ENCODE data around the gene EDN1.
"Not testable (repeated sequence)": the region's sequence is repeated elsewhere in the genome, so short reads cannot be mapped to it uniquely, and the experiment has no call there.

EDN1 gene

DNA sequence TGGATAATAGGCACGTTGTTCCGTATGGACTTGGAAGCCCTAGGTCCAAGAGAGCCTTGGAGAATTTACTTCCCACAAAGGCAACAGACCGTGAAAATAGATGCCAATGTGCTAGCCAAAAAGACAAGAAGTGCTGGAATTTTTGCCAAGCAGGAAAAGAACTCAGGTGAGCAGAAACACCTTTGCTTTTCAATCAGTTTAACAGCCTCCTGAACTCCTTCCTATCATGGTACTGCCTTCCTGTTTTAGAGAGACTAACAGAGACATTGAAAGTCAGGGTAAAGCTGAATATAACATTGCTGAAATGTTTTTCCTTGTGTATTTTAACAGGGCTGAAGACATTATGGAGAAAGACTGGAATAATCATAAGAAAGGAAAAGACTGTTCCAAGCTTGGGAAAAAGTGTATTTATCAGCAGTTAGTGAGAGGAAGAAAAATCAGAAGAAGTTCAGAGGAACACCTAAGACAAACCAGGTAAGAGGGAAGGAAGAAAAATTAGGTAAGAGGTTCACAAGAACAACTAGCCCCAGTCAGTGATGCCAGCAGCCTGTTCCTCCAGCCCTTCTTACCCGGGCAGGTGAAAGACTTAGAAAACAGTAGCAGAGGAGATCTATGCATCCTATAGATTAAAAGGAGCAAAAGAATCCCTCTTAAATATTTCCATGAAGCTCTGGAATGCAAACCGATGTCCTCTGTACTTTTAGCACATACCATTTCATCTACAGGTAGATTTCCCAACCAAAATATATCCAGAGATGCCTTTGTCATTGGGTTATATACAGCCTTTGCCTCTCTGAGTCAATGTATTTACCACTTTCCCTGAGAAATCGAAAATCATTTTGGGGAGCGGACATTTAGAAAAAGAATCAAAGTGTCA, 4.0 kb downstream of the EDN1 start:
- no peak for DNase-seq (ENCODE audit: low read depth in 2 of 2, low spot score in 1 of 2)

DNA sequence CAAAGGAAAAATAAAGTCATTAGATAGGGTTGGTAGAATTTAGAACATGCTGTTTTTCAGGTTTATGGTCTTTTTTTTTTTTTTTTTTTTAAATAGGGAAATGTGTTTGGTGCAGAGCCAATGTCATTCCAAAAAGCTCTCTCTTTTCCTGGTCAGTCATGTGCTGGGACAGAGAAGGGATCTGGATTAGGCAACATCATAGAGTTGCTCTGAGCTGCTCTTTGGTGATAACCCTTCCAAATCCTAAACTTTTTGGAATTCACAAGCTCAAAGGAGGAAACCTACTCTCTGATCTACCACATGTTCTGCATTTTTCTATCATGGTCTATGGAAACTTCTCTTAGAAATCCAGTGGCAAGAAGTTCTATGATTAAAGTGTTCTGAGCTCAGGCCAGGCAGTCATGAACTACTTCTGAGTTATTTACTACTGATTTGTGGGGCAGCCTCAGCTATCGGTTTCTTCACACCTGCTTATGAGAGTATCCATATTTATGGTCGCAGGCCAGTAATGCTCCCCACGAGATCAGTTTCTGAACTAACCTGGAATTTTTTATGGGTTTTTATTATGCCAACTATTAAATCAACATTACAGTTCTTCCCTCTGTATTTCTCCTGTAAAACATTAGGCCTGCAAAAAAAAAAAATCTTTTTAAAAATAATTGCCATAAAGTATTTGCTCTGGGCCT, 4.8 kb downstream of the EDN1 start:
- no peak for DNase-seq (ENCODE audit: low read depth in 2 of 2, low spot score in 1 of 2)

DNA sequence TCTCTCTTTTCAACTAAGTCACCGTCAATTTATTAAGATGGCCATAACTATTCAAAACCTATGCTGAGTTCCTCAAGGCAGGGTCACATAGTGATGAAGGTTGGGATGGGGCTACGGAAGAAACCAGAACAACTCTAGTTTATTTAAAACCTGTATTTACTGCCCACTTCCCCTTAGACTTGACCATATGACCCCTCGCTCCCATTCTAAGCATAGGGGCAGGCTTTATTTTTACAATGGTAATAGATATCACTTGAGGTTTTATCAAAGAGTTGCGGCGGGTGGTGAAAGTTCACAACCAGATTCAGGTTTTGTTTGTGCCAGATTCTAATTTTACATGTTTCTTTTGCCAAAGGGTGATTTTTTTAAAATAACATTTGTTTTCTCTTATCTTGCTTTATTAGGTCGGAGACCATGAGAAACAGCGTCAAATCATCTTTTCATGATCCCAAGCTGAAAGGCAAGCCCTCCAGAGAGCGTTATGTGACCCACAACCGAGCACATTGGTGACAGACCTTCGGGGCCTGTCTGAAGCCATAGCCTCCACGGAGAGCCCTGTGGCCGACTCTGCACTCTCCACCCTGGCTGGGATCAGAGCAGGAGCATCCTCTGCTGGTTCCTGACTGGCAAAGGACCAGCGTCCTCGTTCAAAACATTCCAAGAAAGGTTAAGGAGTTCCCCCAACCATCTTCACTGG, 5.5 kb downstream of the EDN1 start:
- no peak for DNase-seq (ENCODE audit: low read depth in 2 of 2, low spot score in 1 of 2)

DNA sequence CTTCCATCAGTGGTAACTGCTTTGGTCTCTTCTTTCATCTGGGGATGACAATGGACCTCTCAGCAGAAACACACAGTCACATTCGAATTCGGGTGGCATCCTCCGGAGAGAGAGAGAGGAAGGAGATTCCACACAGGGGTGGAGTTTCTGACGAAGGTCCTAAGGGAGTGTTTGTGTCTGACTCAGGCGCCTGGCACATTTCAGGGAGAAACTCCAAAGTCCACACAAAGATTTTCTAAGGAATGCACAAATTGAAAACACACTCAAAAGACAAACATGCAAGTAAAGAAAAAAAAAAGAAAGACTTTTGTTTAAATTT, 6.1 kb downstream of the EDN1 start:
- DNase-seq (ENCODE audit: low read depth in 2 of 2, low spot score in 1 of 2) = no peak

DNA sequence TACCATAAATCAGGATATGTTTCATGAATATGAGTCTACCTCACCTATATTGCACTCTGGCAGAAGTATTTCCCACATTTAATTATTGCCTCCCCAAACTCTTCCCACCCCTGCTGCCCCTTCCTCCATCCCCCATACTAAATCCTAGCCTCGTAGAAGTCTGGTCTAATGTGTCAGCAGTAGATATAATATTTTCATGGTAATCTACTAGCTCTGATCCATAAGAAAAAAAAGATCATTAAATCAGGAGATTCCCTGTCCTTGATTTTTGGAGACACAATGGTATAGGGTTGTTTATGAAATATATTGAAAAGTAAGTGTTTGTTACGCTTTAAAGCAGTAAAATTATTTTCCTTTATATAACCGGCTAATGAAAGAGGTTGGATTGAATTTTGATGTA, 6.4 kb downstream of the EDN1 start:
- no peak for DNase-seq (ENCODE audit: low read depth in 2 of 2, low spot score in 1 of 2)

DNA sequence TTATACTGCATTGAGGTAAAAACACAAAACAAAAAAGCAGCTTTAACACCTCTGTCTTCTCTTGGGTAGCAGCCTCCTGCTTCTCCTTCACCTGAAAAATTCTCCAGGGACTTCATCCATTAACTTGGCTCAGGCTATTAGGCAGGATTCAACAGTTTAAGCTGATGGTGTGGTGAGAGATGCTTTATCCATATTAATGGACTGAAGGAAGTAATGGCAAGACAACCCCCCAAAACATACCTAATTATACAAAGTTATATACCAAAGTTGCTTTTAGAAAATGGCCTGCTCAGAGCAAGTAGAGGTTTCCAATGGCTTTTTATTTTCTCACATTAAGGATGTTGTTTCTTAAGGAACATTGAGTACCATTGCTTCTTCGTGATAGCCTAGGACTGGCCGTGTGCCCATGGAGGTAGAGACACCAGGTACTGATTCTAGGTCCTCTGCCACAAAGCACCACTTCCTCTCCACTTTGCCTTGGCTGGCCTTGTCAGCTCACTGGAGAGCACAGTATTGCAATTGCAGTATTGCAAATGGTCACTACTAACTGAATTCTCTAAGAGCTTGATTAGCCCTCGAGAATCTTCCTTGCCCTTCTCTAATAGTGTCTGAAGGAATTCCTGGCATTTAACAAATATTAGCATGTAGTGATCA, 7.3 kb downstream of the EDN1 start:
- no peak for DNase-seq (ENCODE audit: low read depth in 2 of 2, low spot score in 1 of 2)

DNA sequence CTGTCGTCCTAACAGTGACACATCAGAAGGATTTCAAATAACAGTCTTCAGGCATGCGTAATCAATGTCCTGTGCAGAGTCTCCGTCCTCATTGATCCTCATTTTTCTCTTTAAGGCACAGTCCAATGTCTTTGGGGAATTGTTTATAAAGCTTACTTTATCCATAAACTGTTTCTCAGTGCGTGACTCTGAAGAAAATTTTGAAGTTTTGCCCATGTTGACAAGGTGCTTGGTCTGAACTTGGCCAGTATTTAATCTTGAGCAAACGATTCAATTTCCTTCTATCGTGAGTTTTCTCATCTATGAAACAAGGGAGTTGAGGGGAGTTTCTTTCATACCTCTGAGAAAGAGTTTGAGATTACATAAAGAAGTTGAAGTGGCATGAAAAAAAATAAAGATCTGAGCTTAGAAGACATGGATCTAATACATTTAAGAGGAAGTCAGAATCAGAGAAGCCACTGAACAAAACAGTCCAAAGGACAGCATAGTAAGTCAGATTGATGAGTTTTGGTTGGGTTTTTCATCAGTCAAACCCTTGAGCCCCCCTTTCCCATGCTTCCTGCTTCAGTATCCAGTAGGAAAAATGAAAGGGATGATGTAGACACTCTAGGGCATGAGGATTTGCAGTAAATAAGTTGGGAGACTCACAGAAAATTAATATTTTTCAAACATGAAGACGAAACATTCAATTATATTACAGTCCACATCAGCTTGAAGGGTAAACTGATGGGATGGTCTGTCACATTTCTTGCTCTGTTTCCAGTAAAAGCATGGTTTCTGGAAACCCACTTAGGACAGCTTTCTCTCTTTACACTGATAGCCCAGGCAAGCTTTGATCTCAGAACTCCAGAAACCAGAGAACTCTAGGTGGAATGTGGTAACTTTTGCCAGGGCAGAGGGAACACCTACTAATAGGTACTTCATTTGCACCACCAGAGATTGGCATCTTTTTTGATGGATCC, 8.1 kb downstream of the EDN1 start:
- no peak for DNase-seq (ENCODE audit: low read depth in 2 of 2, low spot score in 1 of 2)

DNA sequence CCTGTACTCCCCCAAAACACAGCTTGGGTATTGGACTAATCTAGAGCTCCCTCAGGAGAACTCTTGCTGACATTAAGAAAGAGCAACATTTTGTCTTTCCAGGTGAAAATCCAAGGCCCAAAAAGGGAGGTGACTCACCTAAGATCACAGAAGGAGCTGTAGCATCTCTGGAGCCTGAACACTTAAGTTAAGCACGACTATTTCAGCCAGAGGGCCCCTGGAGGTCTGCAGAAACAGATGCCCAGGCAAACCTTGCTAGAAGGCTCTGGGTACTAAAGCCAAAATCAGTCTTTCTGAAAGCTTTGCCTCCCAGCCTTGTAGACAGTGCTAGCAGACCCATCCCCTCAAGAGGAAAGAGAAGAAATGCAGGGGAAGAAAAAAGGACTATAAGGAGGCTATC, 8.8 kb downstream of the EDN1 start:
- no peak for DNase-seq (ENCODE audit: low read depth in 2 of 2, low spot score in 1 of 2)

DNA sequence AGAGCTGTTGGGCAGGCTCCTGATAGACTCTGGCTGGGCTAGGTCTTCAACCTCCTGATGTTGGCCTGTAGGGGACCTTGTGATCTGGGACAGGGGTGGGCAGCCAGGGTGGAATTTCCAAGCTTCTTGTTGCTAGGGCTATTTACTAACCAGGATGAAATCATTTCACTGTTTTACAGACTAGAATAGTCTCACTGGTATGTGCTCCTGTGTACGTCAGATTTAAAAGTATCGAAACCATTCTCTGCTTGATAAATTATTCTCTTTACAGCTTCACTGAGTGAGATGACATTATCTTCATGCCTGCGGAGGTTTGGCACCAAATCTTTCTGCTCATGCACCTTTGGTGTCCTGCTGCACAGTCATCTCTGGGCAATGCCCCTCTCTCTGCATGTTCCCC, 10.9 kb downstream of the EDN1 start:
- no peak for DNase-seq (ENCODE audit: low read depth in 2 of 2, low spot score in 1 of 2)

DNA sequence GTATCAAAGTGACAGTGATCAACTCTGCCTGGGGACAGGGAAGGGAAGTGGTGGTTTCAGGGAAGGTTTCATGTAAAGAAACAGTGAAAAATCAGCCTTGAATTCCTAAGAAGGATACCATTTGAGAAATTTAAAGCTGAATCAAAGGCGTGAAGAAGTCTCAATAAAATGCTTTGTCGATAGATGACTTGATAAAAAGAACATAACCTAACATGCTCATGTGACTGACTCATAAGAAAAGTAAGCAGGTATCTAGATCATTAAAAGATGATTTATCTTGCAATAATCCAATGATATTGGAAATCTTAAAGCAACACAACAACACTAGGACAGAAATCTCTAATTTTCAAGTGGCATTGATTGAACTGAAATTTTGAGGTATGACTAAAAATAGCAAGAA, 14.3 kb downstream of the EDN1 start:
- DNase-seq (ENCODE audit: low read depth in 2 of 2, low spot score in 1 of 2) = no peak

DNA sequence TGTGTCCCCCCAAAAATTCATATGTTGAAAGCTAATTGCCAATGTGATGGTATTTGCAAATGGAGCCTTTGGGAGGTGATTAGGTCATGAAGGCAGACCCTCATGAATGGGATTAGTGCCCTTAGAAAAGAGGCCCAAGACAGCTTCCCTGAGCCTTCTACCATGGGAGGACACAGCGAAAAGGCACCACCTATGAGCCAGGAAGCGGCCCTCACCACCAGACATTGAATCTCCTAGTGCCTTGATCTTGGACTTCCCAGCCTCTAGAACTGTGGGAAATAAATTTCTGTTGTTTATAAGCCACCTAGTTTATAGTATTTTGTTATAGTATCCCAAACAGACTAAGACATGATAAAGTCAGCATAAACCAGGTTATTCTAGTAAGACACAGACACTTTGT, 18.9 kb downstream of the EDN1 start:
- DNase-seq (ENCODE audit: low read depth in 2 of 2, low spot score in 1 of 2) = no peak

DNA sequence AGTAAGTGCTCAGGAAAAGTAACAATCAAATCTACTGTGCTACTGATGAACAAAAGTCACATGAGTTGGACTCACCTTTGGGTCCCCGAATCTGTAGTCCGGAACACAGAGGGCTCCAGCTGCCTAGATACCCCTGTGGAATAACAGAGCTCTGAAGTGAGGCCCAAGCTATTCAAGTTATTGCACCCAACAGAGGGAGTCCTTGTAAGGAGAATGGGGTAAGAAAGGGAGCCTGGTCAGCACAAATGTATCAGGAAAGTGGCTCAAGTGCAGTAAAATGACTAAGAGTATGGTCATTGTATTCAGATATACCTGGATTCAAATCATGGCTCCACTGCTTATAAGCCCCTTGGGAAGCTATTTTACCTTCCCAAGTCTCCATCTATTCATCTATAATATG, 20.9 kb downstream of the EDN1 start:
- DNase-seq (ENCODE audit: low read depth in 2 of 2, low spot score in 1 of 2) = no peak

DNA sequence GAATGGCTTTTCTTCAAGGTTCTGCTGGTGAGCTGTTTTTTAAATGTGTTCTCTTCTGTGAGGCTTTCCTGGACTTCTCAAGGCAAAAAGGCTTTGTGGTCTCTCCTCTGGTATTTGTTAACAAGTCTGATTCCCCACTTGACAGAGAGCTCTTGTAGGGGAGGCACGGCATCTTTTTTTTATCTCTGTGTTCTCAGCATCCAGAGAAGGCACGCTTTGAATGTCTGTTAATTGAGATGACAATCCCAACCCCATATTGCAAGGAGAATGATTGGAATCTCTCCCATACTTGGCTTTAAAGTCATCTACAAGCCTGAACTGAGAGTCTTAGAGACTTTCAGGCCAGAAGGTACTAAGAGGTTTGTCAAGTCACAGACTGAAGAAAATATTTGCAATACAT, 22.6 kb downstream of the EDN1 start:
- no peak for DNase-seq (ENCODE audit: low read depth in 2 of 2, low spot score in 1 of 2)

DNA sequence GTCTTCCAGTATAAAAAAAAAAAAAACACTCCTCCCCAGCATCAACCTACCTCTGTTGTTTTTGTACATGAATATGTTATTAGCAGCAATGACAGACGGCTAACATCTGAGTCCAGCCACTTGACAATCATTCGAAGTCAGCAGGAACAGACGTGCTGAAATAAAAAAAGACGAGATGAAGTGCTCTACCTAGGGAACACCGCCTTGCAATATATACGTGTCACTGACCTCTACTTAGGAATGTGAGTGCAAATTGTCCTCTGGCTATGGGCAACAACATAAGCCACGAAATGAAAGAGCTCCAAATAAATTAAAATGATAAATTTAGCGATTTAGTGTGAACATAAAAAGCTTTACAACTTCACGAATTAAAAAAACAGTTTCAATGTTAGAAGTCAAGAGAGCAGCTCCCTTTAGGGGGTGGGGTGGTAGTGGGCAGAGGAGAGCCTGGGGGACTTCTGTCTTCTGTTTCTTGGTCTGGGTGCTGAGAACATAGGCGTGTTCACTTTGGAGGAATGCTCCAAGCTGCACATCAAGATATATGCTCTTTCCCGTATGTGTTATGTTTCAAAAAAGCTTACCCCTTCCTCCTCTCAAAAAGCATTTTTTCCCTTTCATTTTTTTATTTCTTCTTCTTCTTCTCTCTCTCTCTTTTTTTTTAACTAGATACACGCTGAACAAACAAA, 23.3 kb downstream of the EDN1 start:
- DNase-seq (ENCODE audit: low read depth in 2 of 2, low spot score in 1 of 2) = no peak

DNA sequence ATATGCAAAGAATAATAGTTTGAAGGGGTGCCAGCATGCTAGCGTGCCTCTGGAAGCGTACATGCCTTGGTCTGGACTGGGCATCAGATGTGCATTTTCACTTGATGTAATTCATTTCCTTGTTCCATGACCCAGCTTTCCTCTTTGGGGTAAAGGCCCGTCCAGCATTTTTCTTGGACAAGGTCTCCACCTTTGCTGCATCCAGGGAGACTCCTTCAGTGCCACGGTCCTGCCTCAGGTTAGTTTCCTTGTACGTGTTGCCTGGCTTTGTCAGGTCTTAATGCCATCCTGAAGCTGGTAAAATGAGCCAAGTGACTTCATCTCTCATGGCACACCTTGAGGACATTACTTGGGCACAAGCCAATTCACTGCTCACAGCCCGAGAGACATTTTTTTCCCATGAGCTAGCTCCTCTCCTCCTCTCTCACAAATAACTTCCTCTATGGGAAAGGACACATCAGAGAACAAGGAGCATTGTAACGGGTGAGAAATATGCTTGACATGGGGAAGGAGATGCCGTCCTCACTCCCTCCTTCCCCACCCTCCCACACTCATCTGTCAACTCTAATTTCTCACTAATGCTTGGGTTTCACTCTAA, 23.9 kb downstream of the EDN1 start:
- DNase-seq (ENCODE audit: low read depth in 2 of 2, low spot score in 1 of 2) = no peak

DNA sequence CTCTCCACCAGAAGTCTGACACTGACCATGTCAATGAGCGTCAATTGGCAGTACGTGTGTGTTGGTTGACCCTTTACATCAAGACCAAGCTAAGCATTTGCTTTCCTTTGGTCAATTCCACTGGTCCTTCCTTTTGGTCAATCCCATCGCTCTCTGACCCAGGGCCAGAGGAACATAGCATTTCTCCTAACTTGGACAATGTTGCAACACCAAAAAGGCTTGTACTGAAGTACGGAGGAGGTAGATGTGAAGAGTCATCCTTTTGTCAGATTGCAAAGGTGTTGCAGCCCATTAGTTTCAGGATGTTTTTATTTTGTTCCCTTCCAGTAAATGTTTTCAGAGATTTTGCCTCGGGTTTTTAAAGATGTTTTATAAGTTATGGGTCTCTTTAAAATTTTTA, 24.6 kb downstream of the EDN1 start:
- DNase-seq (ENCODE audit: low read depth in 2 of 2, low spot score in 1 of 2) = no peak

DNA sequence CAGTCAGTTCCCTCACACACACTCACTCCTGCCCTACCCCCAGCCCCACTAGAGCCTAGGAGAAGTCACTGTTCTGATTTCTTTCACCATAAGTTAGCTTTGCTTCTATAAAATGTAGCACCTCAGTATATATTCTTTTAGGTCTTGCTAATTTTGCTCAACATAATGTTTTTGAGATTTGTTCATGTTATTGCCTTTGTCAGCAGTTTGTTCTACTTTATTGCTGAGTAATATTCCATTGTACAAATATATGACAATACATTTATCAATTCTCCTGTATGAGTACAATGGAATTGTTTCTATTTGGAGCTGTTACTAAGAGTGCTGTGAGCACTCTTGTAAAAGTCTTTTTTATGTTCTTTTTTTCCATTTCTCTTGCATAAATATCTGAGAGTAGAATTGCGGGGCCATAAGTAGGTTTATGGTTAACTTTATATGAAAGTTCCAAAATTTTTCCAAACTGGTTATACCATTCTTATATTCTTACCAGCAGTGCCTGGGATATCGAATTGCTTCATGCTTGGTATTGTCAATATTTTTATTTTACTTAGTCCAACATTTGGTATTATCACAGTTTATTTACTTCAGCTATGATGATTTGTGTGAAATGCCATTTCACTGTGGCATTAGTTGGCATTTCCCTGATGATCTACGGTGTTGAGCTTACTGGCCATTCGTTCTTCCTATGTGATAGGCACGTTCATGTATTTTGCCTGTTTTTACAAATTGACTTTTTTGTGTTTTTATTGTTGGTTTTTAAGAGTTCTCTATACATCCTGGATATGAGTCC, 25.3 kb downstream of the EDN1 start:
- DNase-seq (ENCODE audit: low read depth in 2 of 2, low spot score in 1 of 2) = no peak

DNA sequence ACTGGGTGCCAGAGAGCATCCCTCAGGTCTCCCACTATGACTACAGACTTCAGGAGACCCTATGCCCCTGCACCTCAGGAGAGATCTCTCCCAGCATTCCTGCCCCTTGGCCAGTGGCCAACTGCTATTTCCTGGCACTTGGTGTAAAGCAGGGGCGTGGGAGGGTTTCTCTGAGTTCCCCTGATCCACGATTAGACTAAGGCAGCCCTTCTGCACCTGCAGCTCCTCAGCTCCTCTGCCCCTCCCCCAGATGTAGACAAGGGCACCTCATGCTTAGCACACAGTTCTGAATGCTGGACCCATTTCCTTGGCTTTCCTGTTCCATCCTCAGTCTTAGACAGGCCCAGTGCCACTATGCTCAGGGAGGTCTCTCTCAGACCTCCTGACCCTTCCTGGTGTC, 28.6 kb downstream of the EDN1 start:
- no peak for DNase-seq (ENCODE audit: low read depth in 2 of 2, low spot score in 1 of 2)

DNA sequence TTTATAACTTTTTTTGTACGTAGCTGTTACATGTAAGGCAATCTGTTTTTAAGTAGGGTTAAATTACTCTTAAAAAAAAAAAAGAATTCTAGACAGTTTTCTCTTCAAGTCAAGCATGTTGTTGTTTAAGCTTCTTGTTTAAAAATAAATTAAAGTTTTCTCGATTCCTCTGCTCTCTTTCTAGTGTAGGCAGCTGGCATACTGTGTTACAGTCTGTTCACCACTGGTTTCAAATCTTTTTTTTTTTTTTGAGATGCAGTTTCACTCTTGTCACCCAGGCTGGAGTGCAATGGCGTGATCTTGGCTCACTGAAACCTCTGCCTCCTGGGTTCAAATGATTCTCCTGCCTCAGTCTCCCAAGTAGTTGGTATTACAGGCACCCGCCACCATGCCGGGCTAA, 29.9 kb downstream of the EDN1 start:
- DNase-seq (ENCODE audit: low read depth in 2 of 2, low spot score in 1 of 2) = not testable (repeated sequence)
